ENCODE results near the gene CBX8. TPM values are rescaled to one million over a fixed set of nuclear protein-coding genes. Genes with fewer than 3 reads are reported as not detected.

CBX8 gene
- total and polyA plus RNA-seq, 2 of the 13 experiments (the other 11 are each of a cell fraction or from before 2014, with no cell fraction given) = 0.34 to 12.6 TPM

GRCh38 chr17:79808763-79809529 is 12.1 kb upstream of the CBX8 start (continued):
- TF ChIP-seq, protein P1, sequence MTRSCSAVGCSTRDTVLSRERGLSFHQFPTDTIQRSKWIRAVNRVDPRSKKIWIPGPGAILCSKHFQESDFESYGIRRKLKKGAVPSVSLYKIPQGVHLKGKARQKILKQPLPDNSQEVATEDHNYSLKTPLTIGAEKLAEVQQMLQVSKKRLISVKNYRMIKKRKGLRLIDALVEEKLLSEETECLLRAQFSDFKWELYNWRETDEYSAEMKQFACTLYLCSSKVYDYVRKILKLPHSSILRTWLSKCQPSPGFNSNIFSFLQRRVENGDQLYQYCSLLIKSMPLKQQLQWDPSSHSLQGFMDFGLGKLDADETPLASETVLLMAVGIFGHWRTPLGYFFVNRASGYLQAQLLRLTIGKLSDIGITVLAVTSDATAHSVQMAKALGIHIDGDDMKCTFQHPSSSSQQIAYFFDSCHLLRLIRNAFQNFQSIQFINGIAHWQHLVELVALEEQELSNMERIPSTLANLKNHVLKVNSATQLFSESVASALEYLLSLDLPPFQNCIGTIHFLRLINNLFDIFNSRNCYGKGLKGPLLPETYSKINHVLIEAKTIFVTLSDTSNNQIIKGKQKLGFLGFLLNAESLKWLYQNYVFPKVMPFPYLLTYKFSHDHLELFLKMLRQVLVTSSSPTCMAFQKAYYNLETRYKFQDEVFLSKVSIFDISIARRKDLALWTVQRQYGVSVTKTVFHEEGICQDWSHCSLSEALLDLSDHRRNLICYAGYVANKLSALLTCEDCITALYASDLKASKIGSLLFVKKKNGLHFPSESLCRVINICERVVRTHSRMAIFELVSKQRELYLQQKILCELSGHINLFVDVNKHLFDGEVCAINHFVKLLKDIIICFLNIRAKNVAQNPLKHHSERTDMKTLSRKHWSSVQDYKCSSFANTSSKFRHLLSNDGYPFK (CRISPR knock-in tag; IDR thresholded peaks at IDR 0.05; ENCODE audit: borderline replicate concordance) = 0 out of 2 replicates have a peak, but pooled peaks have one; percentile 58
- TF ChIP-seq FOXK2 (IDR thresholded peaks at IDR 0.05) (no peak), E2F2 (CRISPR knock-in tag; IDR thresholded peaks at IDR 0.05; ENCODE audit: borderline replicate concordance) (no peak), REPIN1 (CRISPR knock-in tag; IDR thresholded peaks at IDR 0.05; ENCODE audit: borderline replicate concordance, low read depth) (no peak), ZFP62 (CRISPR knock-in tag; IDR thresholded peaks at IDR 0.05) (no peak), ZKSCAN5 (CRISPR knock-in tag; IDR thresholded peaks at IDR 0.05) (no peak), SP5 (CRISPR knock-in tag; IDR thresholded peaks at IDR 0.05; ENCODE audit: borderline replicate concordance, low read depth) (peak; percentile 28; the same call in 1 of the 2 replicates), NFE2L1 (CRISPR knock-in tag; IDR thresholded peaks at IDR 0.05; ENCODE audit: borderline replicate concordance) (no peak), MEIS2 (CRISPR knock-in tag; IDR thresholded peaks at IDR 0.05) (peak; percentile 53; the same call in 1 of the 2 replicates), ZNF878 (CRISPR knock-in tag; IDR thresholded peaks at IDR 0.05) (no peak; the same call in 1 of the 2 replicates), RARG (CRISPR knock-in tag; IDR thresholded peaks at IDR 0.05; ENCODE audit: low read depth) (no peak), SAFB2 (CRISPR knock-in tag; IDR thresholded peaks at IDR 0.05; ENCODE audit: borderline replicate concordance, low read depth) (peak; percentile 77; the same call in 1 of the 2 replicates), ELF1 (CRISPR knock-in tag; IDR thresholded peaks at IDR 0.05) (no peak), POLR2AphosphoS2 (IDR thresholded peaks at IDR 0.05; ENCODE audit: low read depth, low read length) (no peak), RELA (CRISPR knock-in tag; IDR thresholded peaks at IDR 0.05) (no peak), KDM3A (CRISPR knock-in tag; IDR thresholded peaks at IDR 0.05; ENCODE audit: low read depth) (peak; percentile 75; the same call in 1 of the 2 replicates), ZNF138 (CRISPR knock-in tag; IDR thresholded peaks at IDR 0.05; ENCODE audit: low read depth) (no peak), MIER2 (CRISPR knock-in tag; IDR thresholded peaks at IDR 0.05) (no peak), SOX6 (IDR thresholded peaks at IDR 0.05) (no peak), SOX6 (CRISPR knock-in tag; IDR thresholded peaks at IDR 0.05) (peak; percentile 8; the same call in 1 of the 2 replicates), FLYWCH1 (CRISPR knock-in tag; IDR thresholded peaks at IDR 0.05) (no peak), NFE2L2 (IDR thresholded peaks at IDR 0.05; ENCODE audit: low read length) (no peak)
- TF ChIP-seq, protein P2, sequence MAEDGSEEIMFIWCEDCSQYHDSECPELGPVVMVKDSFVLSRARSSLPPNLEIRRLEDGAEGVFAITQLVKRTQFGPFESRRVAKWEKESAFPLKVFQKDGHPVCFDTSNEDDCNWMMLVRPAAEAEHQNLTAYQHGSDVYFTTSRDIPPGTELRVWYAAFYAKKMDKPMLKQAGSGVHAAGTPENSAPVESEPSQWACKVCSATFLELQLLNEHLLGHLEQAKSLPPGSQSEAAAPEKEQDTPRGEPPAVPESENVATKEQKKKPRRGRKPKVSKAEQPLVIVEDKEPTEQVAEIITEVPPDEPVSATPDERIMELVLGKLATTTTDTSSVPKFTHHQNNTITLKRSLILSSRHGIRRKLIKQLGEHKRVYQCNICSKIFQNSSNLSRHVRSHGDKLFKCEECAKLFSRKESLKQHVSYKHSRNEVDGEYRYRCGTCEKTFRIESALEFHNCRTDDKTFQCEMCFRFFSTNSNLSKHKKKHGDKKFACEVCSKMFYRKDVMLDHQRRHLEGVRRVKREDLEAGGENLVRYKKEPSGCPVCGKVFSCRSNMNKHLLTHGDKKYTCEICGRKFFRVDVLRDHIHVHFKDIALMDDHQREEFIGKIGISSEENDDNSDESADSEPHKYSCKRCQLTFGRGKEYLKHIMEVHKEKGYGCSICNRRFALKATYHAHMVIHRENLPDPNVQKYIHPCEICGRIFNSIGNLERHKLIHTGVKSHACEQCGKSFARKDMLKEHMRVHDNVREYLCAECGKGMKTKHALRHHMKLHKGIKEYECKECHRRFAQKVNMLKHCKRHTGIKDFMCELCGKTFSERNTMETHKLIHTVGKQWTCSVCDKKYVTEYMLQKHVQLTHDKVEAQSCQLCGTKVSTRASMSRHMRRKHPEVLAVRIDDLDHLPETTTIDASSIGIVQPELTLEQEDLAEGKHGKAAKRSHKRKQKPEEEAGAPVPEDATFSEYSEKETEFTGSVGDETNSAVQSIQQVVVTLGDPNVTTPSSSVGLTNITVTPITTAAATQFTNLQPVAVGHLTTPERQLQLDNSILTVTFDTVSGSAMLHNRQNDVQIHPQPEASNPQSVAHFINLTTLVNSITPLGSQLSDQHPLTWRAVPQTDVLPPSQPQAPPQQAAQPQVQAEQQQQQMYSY (CRISPR knock-in tag; IDR thresholded peaks at IDR 0.05) = no peak

All from HepG2 (cell line).